WTC11 (cell line): ENCODE measurements around the gene MACROD2. TPM values are rescaled to one million over a fixed set of nuclear protein-coding genes. Genes with fewer than 3 reads are reported as not detected.

ENCODE experiments used
- ATAC-seq: fragments of 200-7000 bp; cut with Tn5 transposase; 2 replicates; pipeline ENCODE4 v1.10.0; 2021; ENCODE audit warnings: mild to moderate bottlenecking, moderate library complexity
- CTCF ChIA-PET: fragments of 300-600 bp; sonication (Branson Sonifier 250); formaldehyde crosslinking; loops from one replicate; lab custom pipeline; 2021; ENCODE audit warnings: antibody characterized with exemption; lab: Charles Lee
- POLR2A ChIA-PET: fragments of 350-600 bp; sonication (Branson Sonifier 250); formaldehyde crosslinking; loops from one replicate; lab custom pipeline; 2021; ENCODE audit warnings: antibody characterized with exemption; lab: Charles Lee
- DNase-seq: peaks from one replicate; pipeline ENCODE4 v3.0.0; 2021; ENCODE audit warnings: low spot score
- H3K27ac Mint-ChIP-seq: 2 replicates; pipeline ENCODE4 v1.8.0; 2021; ENCODE audit warnings: mixed read lengths
- H3K27me3 Mint-ChIP-seq: 2 replicates; pipeline ENCODE4 v1.8.0; 2021; ENCODE audit warnings: low read depth, mild to moderate bottlenecking, moderate library complexity, mixed read lengths
- H3K36me3 Mint-ChIP-seq: 2 replicates; pipeline ENCODE4 v1.8.0; 2021; ENCODE audit warnings: mixed read lengths
- H3K4me1 Mint-ChIP-seq: 2 replicates; pipeline ENCODE4 v1.8.0; 2022; ENCODE audit warnings: mixed read lengths
- H3K4me3 Mint-ChIP-seq: 2 replicates; pipeline ENCODE4 v1.8.0; 2021; ENCODE audit warnings: mild to moderate bottlenecking, moderate library complexity, mixed read lengths
- H3K9me3 Mint-ChIP-seq: 2 replicates; pipeline ENCODE4 v1.8.0; 2021; ENCODE audit warnings: mixed read lengths
- ARID4B ChIP-seq: sonication (generic); formaldehyde crosslinking; IDR thresholded peaks from 2 replicates; pipeline ENCODE4 v1.8.0; 2023; ENCODE audit warnings: missing genetic modification reagents, mild to moderate bottlenecking, borderline replicate concordance
- CDX4 ChIP-seq: fragments of 250-450 bp; sonication (Bioruptor Pico); IDR thresholded peaks from 2 replicates; pipeline ENCODE4 v1.9.0; 2021; ENCODE audit warnings: moderate library complexity, mild to moderate bottlenecking, inconsistent platforms, borderline replicate concordance
- CTCF ChIP-seq: fragments of 200-600 bp; IDR thresholded peaks from 2 replicates; pipeline ENCODE4 v1.8.0; 2022; ENCODE audit warnings: antibody characterized with exemption
- FOXP4 ChIP-seq: sonication (generic); formaldehyde crosslinking; IDR thresholded peaks from 2 replicates; pipeline ENCODE4 v1.8.0; 2022; ENCODE audit warnings: mild to moderate bottlenecking, missing genetic modification reagents
- GRHL2 ChIP-seq: fragments of 250-450 bp; sonication (Bioruptor Pico); IDR thresholded peaks from 2 replicates; pipeline ENCODE4 v1.8.0; 2022; ENCODE audit warnings: mild to moderate bottlenecking, moderate library complexity; ENCODE audit not compliant: insufficient replicate concordance, severe bottlenecking
- HMGA2 ChIP-seq: fragments of 250-450 bp; sonication (Bioruptor Pico); IDR thresholded peaks from 2 replicates; pipeline ENCODE4 v1.4.0; 2021; ENCODE audit warnings: mild to moderate bottlenecking, moderate library complexity
- IRF1 ChIP-seq: sonication (generic); formaldehyde crosslinking; IDR thresholded peaks from 2 replicates; pipeline ENCODE4 v1.8.0; 2023; ENCODE audit warnings: missing genetic modification reagents
- JAZF1 ChIP-seq: fragments of 250-450 bp; sonication (Bioruptor Pico); IDR thresholded peaks from 2 replicates; pipeline ENCODE4 v1.9.0; 2021; ENCODE audit warnings: moderate library complexity, mild to moderate bottlenecking, inconsistent platforms
- NFATC4 ChIP-seq: fragments of 250-450 bp; sonication (Bioruptor Pico); IDR thresholded peaks from 2 replicates; pipeline ENCODE4 v1.9.0; 2021; ENCODE audit warnings: mild to moderate bottlenecking
- NR1H2 ChIP-seq: sonication (generic); formaldehyde crosslinking; IDR thresholded peaks from 2 replicates; pipeline ENCODE4 v1.9.0; 2021; ENCODE audit warnings: mild to moderate bottlenecking, moderate library complexity, missing genetic modification reagents
- PRRX2 ChIP-seq: fragments of 250-450 bp; sonication (Bioruptor Pico); IDR thresholded peaks from 2 replicates; pipeline ENCODE4 v1.8.0; 2021; ENCODE audit warnings: mild to moderate bottlenecking
- SMAD4 ChIP-seq: sonication (generic); formaldehyde crosslinking; IDR thresholded peaks from 2 replicates; pipeline ENCODE4 v1.8.0; 2022; ENCODE audit warnings: mild to moderate bottlenecking, missing genetic modification reagents
- TEAD4 ChIP-seq: sonication (generic); formaldehyde crosslinking; IDR thresholded peaks from 2 replicates; pipeline ENCODE4 v1.8.0; 2022; ENCODE audit warnings: mild to moderate bottlenecking, missing genetic modification reagents
- ZBTB21 ChIP-seq: sonication (generic); formaldehyde crosslinking; IDR thresholded peaks from 2 replicates; pipeline ENCODE4 v1.8.1; 2023; ENCODE audit warnings: mild to moderate bottlenecking, missing genetic modification reagents, borderline replicate concordance
- ZNF317 ChIP-seq: sonication (generic); formaldehyde crosslinking; IDR thresholded peaks from 2 replicates; pipeline ENCODE4 v1.8.1; 2023; ENCODE audit warnings: low read depth, mild to moderate bottlenecking, moderate library complexity, missing genetic modification reagents, borderline replicate concordance
- ZNF396 ChIP-seq: fragments of 250-450 bp; sonication (Bioruptor Pico); IDR thresholded peaks from 2 replicates; pipeline ENCODE4 v1.8.0; 2021; ENCODE audit warnings: mild to moderate bottlenecking, moderate library complexity, borderline replicate concordance
- ZNF425 ChIP-seq: fragments of 250-450 bp; sonication (Bioruptor Pico); conservative IDR thresholded peaks from 2 replicates; pipeline ENCODE4 v1.9.0; 2021; ENCODE audit warnings: mild to moderate bottlenecking
- ZSCAN18 ChIP-seq: fragments of 250-450 bp; sonication (Bioruptor Pico); IDR thresholded peaks from 2 replicates; pipeline ENCODE4 v2.1.2; 2022; ENCODE audit warnings: mild to moderate bottlenecking, moderate library complexity
- total RNA-seq: library from RNA; stranded (reverse); gene quantifications from 3 replicates; pipeline ENCODE4 v1.2.3, GENCODE V29; 2021

The MACROD2 gene
- total RNA-seq, 1 experiment from 2014 or later: 4.1 TPM

- no peak for TF ChIP-seq ARID4B
- no peak for TF ChIP-seq NR1H2 (CRISPR knock-in tag)
- no peak for TF ChIP-seq SMAD4 (CRISPR knock-in tag)
- no peak for TF ChIP-seq HMGA2
- no peak for TF ChIP-seq ZSCAN18 (CRISPR knock-in tag)
- no peak for TF ChIP-seq NFATC4 (CRISPR knock-in tag)
- TF ChIP-seq TEAD4: no peak
Measured at GRCh38 chr20:15740046-15740775, 1744.9 kb downstream of the MACROD2 start (continued).

- H3K27me3 Mint-ChIP-seq: no peaks in the 10 kb centered on the region
- POLR2A ChIA-PET: no interaction called here
- ATAC-seq (no peak), DNase-seq (no peak)
- CTCF ChIA-PET: no interaction called here
- H3K27ac Mint-ChIP-seq: no peak overlapping the region
- no peak overlapping the region for H3K4me3 Mint-ChIP-seq
- H3K4me1 Mint-ChIP-seq: peaks cover 8% of the 10 kb centered on the region
- peaks cover 6% of the 10 kb centered on the region for H3K36me3 Mint-ChIP-seq
- TF ChIP-seq ZNF425 (CRISPR knock-in tag) (no peak), CTCF (no peak), GRHL2 (CRISPR knock-in tag) (no peak), IRF1 (CRISPR knock-in tag) (no peak), ZNF396 (no peak), FOXP4 (CRISPR knock-in tag) (no peak), CDX4 (no peak), ZBTB21 (CRISPR knock-in tag) (no peak), ZNF317 (CRISPR knock-in tag) (no peak), PRRX2 (CRISPR knock-in tag) (no peak), JAZF1 (CRISPR knock-in tag) (no peak)
- H3K9me3 Mint-ChIP-seq: peaks cover 8% of the 10 kb centered on the region
Measured at GRCh38 chr20:15742087-15742486, 1746.8 kb downstream of the MACROD2 start.
